Fibroblast of villous mesenchyme (primary cell): ENCODE measurements around the gene RGS8. TPM values are rescaled to one million over a fixed set of nuclear protein-coding genes. Genes with fewer than 3 reads are reported as not detected.

ENCODE experiments used
- DNase-seq: peaks from one replicate; pipeline ENCODE4 v3.0.0-alpha.2; 2010; ENCODE audit warnings: low read depth
- H3K4me3 ChIP-seq: 2 replicates; pipeline ENCODE4 v1.5.1; 2011; ENCODE audit warnings: low read depth, mild to moderate bottlenecking, low read length
- total RNA-seq: library from RNA; depleted of rRNA; stranded (reverse); fragments of >200 nt; gene quantifications from 2 replicates; pipeline ENCODE4 v1.2.3, GENCODE V29; 2012
- TF ChIP-seq, protein P1 (sequence below): IDR thresholded peaks from 2 replicates; pipeline ENCODE4 v1.5.1; 2012; ENCODE audit warnings: low read depth, mild to moderate bottlenecking, low read length; ENCODE audit not compliant: insufficient read depth

RGS8 gene
- total RNA-seq, 1 donor = not detected

DNA sequence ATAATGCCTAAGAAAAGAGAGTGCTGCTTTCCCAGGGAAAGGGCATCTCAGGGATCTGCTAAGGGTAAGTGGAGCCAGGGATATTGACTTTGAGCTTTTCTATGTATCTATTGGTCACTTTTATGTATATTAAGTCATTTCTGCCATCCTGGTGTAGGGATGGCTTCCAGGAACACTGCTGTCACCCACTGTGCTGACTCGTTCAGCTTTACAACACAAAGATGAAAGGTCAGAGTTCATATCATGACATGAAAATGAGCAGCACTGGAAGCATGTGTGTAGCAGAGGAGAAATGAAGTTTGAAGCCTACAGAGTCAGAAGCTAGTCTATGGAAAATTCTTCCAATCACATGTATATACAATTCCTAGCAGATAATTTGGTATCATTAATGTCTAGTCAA is 37.1 kb upstream of the RGS8 start:
- TF ChIP-seq, protein P1, sequence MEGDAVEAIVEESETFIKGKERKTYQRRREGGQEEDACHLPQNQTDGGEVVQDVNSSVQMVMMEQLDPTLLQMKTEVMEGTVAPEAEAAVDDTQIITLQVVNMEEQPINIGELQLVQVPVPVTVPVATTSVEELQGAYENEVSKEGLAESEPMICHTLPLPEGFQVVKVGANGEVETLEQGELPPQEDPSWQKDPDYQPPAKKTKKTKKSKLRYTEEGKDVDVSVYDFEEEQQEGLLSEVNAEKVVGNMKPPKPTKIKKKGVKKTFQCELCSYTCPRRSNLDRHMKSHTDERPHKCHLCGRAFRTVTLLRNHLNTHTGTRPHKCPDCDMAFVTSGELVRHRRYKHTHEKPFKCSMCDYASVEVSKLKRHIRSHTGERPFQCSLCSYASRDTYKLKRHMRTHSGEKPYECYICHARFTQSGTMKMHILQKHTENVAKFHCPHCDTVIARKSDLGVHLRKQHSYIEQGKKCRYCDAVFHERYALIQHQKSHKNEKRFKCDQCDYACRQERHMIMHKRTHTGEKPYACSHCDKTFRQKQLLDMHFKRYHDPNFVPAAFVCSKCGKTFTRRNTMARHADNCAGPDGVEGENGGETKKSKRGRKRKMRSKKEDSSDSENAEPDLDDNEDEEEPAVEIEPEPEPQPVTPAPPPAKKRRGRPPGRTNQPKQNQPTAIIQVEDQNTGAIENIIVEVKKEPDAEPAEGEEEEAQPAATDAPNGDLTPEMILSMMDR = no peak
- H3K4me3 ChIP-seq = no peak overlapping the region
- DNase-seq = no peak

GRCh38 chr1:182720463-182720862 is 36.1 kb upstream of the RGS8 start:
- TF ChIP-seq, protein P1 = peak; percentile 48
- DNase-seq = peak; percentile 11
- H3K4me3 ChIP-seq = no peak overlapping the region

DNA sequence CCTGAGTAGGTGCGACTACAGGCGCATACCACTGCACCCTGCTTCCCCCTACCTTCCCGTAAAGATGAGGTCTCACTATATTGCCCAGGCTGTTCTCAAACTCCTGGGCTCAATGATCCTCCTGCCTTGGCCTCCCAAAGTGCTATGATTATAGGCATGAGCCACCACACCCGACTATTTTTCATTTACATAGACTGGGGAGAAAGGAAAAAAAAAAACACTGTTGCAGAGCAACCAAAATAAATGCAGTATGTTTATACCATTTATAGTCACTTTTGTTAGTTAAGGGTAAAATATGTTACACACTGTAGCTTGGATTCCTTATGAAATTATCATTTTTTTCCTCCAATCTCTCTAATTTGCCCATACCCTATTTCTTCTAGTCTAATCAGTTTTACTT is 35.2 kb upstream of the RGS8 start:
- TF ChIP-seq, protein P1 = no peak
- DNase-seq = no peak
- no peak overlapping the region for H3K4me3 ChIP-seq

GRCh38 chr1:182718311-182718710 is 33.9 kb upstream of the RGS8 start:
- no peak for DNase-seq
- TF ChIP-seq, protein P1 = no peak
- no peak overlapping the region for H3K4me3 ChIP-seq

GRCh38 chr1:182716740-182717720 is 32.6 kb upstream of the RGS8 start:
- TF ChIP-seq, protein P1 = no peak
- DNase-seq = no peak

GRCh38 chr1:182715531-182715930 is 31.1 kb upstream of the RGS8 start:
- TF ChIP-seq, protein P1 = no peak
- no peak for DNase-seq
- no peak overlapping the region for H3K4me3 ChIP-seq

More at GRCh38 chr1:182716740-182717720, 32.6 kb upstream of the RGS8 start:
- no peak overlapping the region for H3K4me3 ChIP-seq
